Panc1 (cell line): ENCODE measurements around the gene HSD17B14. TPM values are rescaled to one million over a fixed set of nuclear protein-coding genes. Genes with fewer than 3 reads are reported as not detected.

Source experiments
- ATAC-seq: fragments of 200-7000 bp; cut with Tn5 transposase; 2 replicates; pipeline ENCODE4 v1.9.1; 2020; ENCODE audit warnings: mild to moderate bottlenecking, moderate library complexity
- BruUV-seq: library from RNA; stranded (reverse); fragments of 400-500 nt; replicated peaks from 2 replicates; lab custom pipeline; 2021; lab: Mats Ljungman, UMichigan
- CTCF ChIA-PET: fragments of 300-600 bp; sonication (Branson Sonifier 250); formaldehyde crosslinking; loops from one replicate; lab custom pipeline; 2022; ENCODE audit warnings: antibody characterized with exemption; lab: Charles Lee
- POLR2A ChIA-PET: fragments of 300-600 bp; sonication (Branson Sonifier 250); formaldehyde crosslinking; loops from one replicate; lab custom pipeline; 2022; ENCODE audit warnings: antibody characterized with exemption; lab: Charles Lee
- DNase-seq: peaks from one replicate; pipeline ENCODE4 v3.0.0-alpha.2; 2010; ENCODE audit warnings: low read depth, low spot score
- H3K27ac ChIP-seq: 2 replicates; pipeline ENCODE4 v1.5.1; 2011; ENCODE audit warnings: mild to moderate bottlenecking, low read length, inconsistent platforms
- H3K27me3 ChIP-seq: fragments of 200-500 bp; sonication (Bioruptor generic); 2 replicates; pipeline ENCODE4 v1.6.0; 2014; ENCODE audit warnings: low read length, inconsistent platforms; ENCODE audit not compliant: control insufficient read depth, insufficient read depth
- H3K36me3 ChIP-seq: fragments of 200-500 bp; sonication (Bioruptor generic); 2 replicates; pipeline ENCODE4 v1.5.1; 2014; ENCODE audit warnings: inconsistent platforms, mild to moderate bottlenecking, low read length, moderate library complexity; ENCODE audit not compliant: control insufficient read depth, insufficient read depth
- H3K4me1 ChIP-seq: 2 replicates; pipeline ENCODE4 v1.5.1; 2011; ENCODE audit warnings: inconsistent platforms, mild to moderate bottlenecking, low read length, moderate library complexity; ENCODE audit not compliant: control insufficient read depth, insufficient read depth
- H3K4me3 ChIP-seq, 2 experiments: 2 replicates each; pipeline ENCODE4 v1.5.1; 2011 to 2012; ENCODE audit warnings: low read depth in 2 of 2, low read length in 2 of 2, mild to moderate bottlenecking in 2 of 2, inconsistent platforms in 1 of 2, moderate library complexity in 1 of 2
- H3K9me3 ChIP-seq: fragments of 200-500 bp; sonication (Bioruptor generic); 2 replicates; pipeline ENCODE4 v1.5.1; 2014; ENCODE audit warnings: low read depth, mild to moderate bottlenecking, inconsistent platforms, low read length, moderate library complexity; ENCODE audit not compliant: control insufficient read depth, insufficient read depth
- CTCF ChIP-seq: fragments of 450-650 bp; IDR thresholded peaks from 2 replicates; pipeline ENCODE4 v1.5.1; 2017; ENCODE audit warnings: mild to moderate bottlenecking
- POLR2AphosphoS5 ChIP-seq: IDR thresholded peaks from 2 replicates; pipeline ENCODE4 v1.6.1; 2012; ENCODE audit warnings: mild to moderate bottlenecking, low read depth, low read length, moderate library complexity
- REST ChIP-seq, 2 experiments: IDR thresholded peaks; 2 replicates each; pipeline ENCODE4 v1.6.1; 2011 to 2012; ENCODE audit warnings: low read depth in 2 of 2, control low read depth in 1 of 2, low read length in 1 of 2, mild to moderate bottlenecking in 1 of 2, moderate library complexity in 1 of 2; ENCODE audit not compliant: insufficient read depth in 1 of 2
- SIN3A ChIP-seq: IDR thresholded peaks from 2 replicates; pipeline ENCODE4 v1.6.1; 2012; ENCODE audit warnings: low read depth, mild to moderate bottlenecking, low read length, moderate library complexity, borderline replicate concordance; ENCODE audit not compliant: insufficient read depth
- TCF7L2 ChIP-seq: IDR thresholded peaks from 2 replicates; pipeline ENCODE4 v1.6.1; 2011; ENCODE audit warnings: mild to moderate bottlenecking, low read depth, low read length, inconsistent platforms
- in situ Hi-C: cut with HindIII; loops from 2 replicates; pipeline ENCODE4 v1.10.0; 2016; ENCODE audit warnings: low sequenced_read_pairs, low pct_unique_long_range_greater_than_20kb
- intact Hi-C: fragments of 100-400 bp; cut with micrococcal nuclease; formaldehyde crosslinking; loops from one replicate; pipeline ENCODE4 v1.10.0; 2022; ENCODE audit not compliant: unreplicated experiment
- total RNA-seq: library from RNA; stranded (reverse); gene quantifications from one replicate; pipeline ENCODE4 v1.2.1, GENCODE V29; 2021; ENCODE audit not compliant: unreplicated experiment

Gene HSD17B14
- total RNA-seq, 1 experiment from 2014 or later, result 20.8 TPM

DNA sequence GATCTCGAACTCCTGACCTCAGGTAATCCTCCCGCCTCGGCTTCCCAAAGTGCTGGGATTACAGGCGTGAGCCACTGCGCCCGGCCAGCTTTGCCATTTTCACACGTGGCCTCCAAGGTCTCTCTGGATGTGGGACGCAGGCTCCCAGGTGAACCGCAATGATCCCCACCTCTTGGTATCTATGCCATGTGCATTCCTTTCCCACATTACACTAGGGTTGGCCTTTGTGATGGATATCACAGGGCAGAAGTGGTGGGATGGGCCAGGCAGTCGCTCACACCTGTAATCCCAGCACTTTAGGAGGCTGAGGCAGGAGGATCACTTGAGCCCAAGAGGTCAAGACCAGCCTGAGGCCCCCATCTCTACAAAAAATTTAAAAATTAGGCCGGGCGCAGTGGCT, 58.6 kb downstream of the HSD17B14 start:
- in situ Hi-C loops (no loop called here), intact Hi-C loops (no loop called here)
- Histone ChIP-seq H3K36me3 (no peaks in the 10 kb centered on the region), H3K27ac (no peak overlapping the region), H3K27me3 (no peaks in the 10 kb centered on the region), H3K4me3 (no peak overlapping the region), H3K4me1 (no peaks in the 10 kb centered on the region), H3K9me3 (no peaks in the 10 kb centered on the region)
- no TSS peak for BruUV-seq
- ATAC-seq (no peak), DNase-seq (no peak)
- TF ChIP-seq SIN3A, result no peak
- TF ChIP-seq CTCF, result no peak
- no peak for TF ChIP-seq POLR2AphosphoS5
- TF ChIP-seq REST (IDR thresholded peaks at IDR 0.05; ENCODE audit: insufficient read depth in 1 of 2, low read depth in 2 of 2, low read length in 1 of 2), result no peak
- no peak for TF ChIP-seq TCF7L2
- ChIA-PET CTCF (no interaction called here), POLR2A (no interaction called here)

DNA sequence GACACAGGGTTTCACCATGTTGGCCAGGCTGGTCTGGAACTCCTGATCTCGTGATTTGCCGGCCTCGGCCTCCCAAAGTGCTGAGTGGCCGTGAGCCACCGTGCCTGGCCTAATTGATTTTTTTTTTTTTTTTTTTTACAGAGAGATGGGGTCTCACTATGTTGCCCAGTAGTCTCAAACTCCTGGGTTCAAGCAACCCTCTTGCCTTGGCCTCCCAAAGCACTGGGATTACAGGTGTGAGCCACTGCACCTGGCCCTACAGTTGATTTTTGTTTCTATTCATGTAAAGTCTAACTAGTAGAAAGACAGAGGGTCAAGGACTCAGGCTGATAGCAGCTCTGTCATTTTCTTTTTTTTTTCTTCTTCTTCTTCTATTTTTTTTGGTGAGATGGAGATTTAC, 59.2 kb downstream of the HSD17B14 start:
- ChIA-PET CTCF (no interaction called here), POLR2A (no interaction called here)
- in situ Hi-C loops, result no loop called here
- BruUV-seq, result no TSS peak
- intact Hi-C loops, result no loop called here
- Histone ChIP-seq H3K9me3 (no peaks in the 10 kb centered on the region), H3K27ac (no peak overlapping the region), H3K27me3 (no peaks in the 10 kb centered on the region), H3K4me1 (no peaks in the 10 kb centered on the region), H3K36me3 (no peaks in the 10 kb centered on the region), H3K4me3 (no peak overlapping the region)
- no peak for TF ChIP-seq SIN3A
- no peak for DNase-seq
- no peak for ATAC-seq

DNA sequence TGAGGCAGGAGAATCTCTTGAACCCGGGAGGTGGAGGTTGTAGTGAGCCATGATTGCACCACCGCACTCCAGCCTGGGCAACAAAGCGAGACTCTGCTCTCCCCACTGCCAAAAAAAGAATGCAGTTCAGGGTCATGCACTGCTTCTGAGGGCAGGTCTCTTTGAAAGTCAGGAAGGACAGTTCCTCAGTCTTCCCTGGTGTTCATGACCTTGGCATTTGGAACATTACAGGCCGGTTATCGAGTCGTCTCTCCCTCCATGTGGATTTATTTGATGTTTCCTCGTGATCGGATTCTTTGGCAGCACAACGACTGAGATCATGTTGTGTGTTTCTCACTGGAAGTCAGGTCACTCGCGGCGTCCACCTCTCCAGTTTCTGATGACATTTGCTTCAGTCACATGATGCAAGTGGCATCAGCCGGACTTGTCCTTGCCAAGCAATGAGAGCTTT, 63.8 kb downstream of the HSD17B14 start:
- in situ Hi-C loops (no loop called here), intact Hi-C loops (no loop called here)
- H3K4me3 ChIP-seq, result no peak overlapping the region
- H3K36me3 ChIP-seq, result no peaks in the 10 kb centered on the region
- DNase-seq (no peak), ATAC-seq (no peak)
- H3K27ac ChIP-seq, result no peak overlapping the region
- no peaks in the 10 kb centered on the region for H3K27me3 ChIP-seq
- H3K9me3 ChIP-seq, result no peaks in the 10 kb centered on the region
- POLR2A ChIA-PET, result no interaction called here
- no TSS peak for BruUV-seq
- TF ChIP-seq CTCF (no peak), TCF7L2 (no peak), SIN3A (no peak), POLR2AphosphoS5 (no peak), REST (IDR thresholded peaks at IDR 0.05; ENCODE audit: insufficient read depth in 1 of 2, low read depth in 2 of 2, low read length in 1 of 2) (no peak)
- no peaks in the 10 kb centered on the region for H3K4me1 ChIP-seq
- CTCF ChIA-PET, result interaction anchor here (0.6 kb wide), 1 partner anchor 16 kb away, joined by 5 read pairs; no protein-coding TSS in a partner anchor
